ENCODE results near the gene SLC16A8.

Gene SLC16A8

GRCh38 chr22:38129021-38129420, 45.0 kb upstream of the SLC16A8 start:
- Histone ChIP-seq H3K9ac (ENCODE audit: low read depth, low read length) (no peak overlapping the region), H3K4me2 (ENCODE audit: insufficient read depth, low read length) (no peak overlapping the region), H4K20me1 (ENCODE audit: insufficient read depth, low read length) (peaks cover 8% of the 10 kb centered on the region; the same call in 1 of the 2 replicates), H3K36me3 (ENCODE audit: insufficient read depth, low read length) (peaks cover 78% of the 10 kb centered on the region), H3K4me1 (ENCODE audit: insufficient read depth, low read length) (peaks cover 17% of the 10 kb centered on the region), H3K9me3 (ENCODE audit: insufficient read depth, low read length, severe bottlenecking) (no peaks in the 10 kb centered on the region), H3K27me3 (ENCODE audit: insufficient read depth, low read length, poor library complexity) (no peaks in the 10 kb centered on the region), H3K27ac (ENCODE audit: low read length) (no peak overlapping the region), H3K4me3 (ENCODE audit: low read depth in 1 of 2, low read length in 2 of 2) (no peak overlapping the region), H2AFZ (ENCODE audit: low read depth, low read length) (no peak overlapping the region), H3K79me2 (ENCODE audit: insufficient read depth, low read length) (no peaks in the 10 kb centered on the region)
- DNase-seq = no peak
- ATAC-seq (ENCODE audit: insufficient read depth, low read depth) = no peak
- TF ChIP-seq EZH2 (IDR thresholded peaks at IDR 0.05; ENCODE audit: borderline replicate concordance, low read depth, low read length, severe bottlenecking) = no peak
- TF ChIP-seq, protein P1, sequence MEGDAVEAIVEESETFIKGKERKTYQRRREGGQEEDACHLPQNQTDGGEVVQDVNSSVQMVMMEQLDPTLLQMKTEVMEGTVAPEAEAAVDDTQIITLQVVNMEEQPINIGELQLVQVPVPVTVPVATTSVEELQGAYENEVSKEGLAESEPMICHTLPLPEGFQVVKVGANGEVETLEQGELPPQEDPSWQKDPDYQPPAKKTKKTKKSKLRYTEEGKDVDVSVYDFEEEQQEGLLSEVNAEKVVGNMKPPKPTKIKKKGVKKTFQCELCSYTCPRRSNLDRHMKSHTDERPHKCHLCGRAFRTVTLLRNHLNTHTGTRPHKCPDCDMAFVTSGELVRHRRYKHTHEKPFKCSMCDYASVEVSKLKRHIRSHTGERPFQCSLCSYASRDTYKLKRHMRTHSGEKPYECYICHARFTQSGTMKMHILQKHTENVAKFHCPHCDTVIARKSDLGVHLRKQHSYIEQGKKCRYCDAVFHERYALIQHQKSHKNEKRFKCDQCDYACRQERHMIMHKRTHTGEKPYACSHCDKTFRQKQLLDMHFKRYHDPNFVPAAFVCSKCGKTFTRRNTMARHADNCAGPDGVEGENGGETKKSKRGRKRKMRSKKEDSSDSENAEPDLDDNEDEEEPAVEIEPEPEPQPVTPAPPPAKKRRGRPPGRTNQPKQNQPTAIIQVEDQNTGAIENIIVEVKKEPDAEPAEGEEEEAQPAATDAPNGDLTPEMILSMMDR (IDR thresholded peaks at IDR 0.05; ENCODE audit: borderline replicate concordance, extremely low read depth, low read length, poor library complexity, severe bottlenecking) = no peak

GRCh38 chr22:38127869-38128268, 43.9 kb upstream of the SLC16A8 start:
- H3K79me2 ChIP-seq (ENCODE audit: insufficient read depth, low read length) = no peaks in the 10 kb centered on the region
- peaks cover 8% of the 10 kb centered on the region; the same call in 1 of the 2 replicates for H4K20me1 ChIP-seq (ENCODE audit: insufficient read depth, low read length)
- H3K4me3 ChIP-seq (ENCODE audit: low read depth in 1 of 2, low read length in 2 of 2) = no peak overlapping the region
- H3K9ac ChIP-seq (ENCODE audit: low read depth, low read length) = no peak overlapping the region
- TF ChIP-seq, protein P1 (IDR thresholded peaks at IDR 0.05; ENCODE audit: borderline replicate concordance, extremely low read depth, low read length, poor library complexity, severe bottlenecking) = no peak
- DNase-seq (no peak), ATAC-seq (ENCODE audit: insufficient read depth, low read depth) (no peak)
- H2AFZ ChIP-seq (ENCODE audit: low read depth, low read length) = no peak overlapping the region
- H3K27ac ChIP-seq (ENCODE audit: low read length) = no peak overlapping the region
- peaks cover 17% of the 10 kb centered on the region for H3K4me1 ChIP-seq (ENCODE audit: insufficient read depth, low read length)
- no peaks in the 10 kb centered on the region for H3K9me3 ChIP-seq (ENCODE audit: insufficient read depth, low read length, severe bottlenecking)
- no peaks in the 10 kb centered on the region for H3K27me3 ChIP-seq (ENCODE audit: insufficient read depth, low read length, poor library complexity)
- peaks cover 68% of the 10 kb centered on the region for H3K36me3 ChIP-seq (ENCODE audit: insufficient read depth, low read length)
- H3K4me2 ChIP-seq (ENCODE audit: insufficient read depth, low read length) = no peak overlapping the region

- H3K9me3 ChIP-seq (ENCODE audit: insufficient read depth, low read length, severe bottlenecking) = no peaks in the 10 kb centered on the region
- no peak for DNase-seq
- no peak overlapping the region for H3K4me2 ChIP-seq (ENCODE audit: insufficient read depth, low read length)
- H3K9ac ChIP-seq (ENCODE audit: low read depth, low read length) = no peak overlapping the region
- H4K20me1 ChIP-seq (ENCODE audit: insufficient read depth, low read length) = peaks cover 8% of the 10 kb centered on the region; the same call in 1 of the 2 replicates
- ATAC-seq (ENCODE audit: insufficient read depth, low read depth) = no peak
- H3K36me3 ChIP-seq (ENCODE audit: insufficient read depth, low read length) = peaks cover 60% of the 10 kb centered on the region
- H3K4me1 ChIP-seq (ENCODE audit: insufficient read depth, low read length) = peaks cover 17% of the 10 kb centered on the region
- no peaks in the 10 kb centered on the region for H3K79me2 ChIP-seq (ENCODE audit: insufficient read depth, low read length)
- no peak overlapping the region for H2AFZ ChIP-seq (ENCODE audit: low read depth, low read length)
- H3K27ac ChIP-seq (ENCODE audit: low read length) = no peak overlapping the region
- TF ChIP-seq, protein P1 (IDR thresholded peaks at IDR 0.05; ENCODE audit: borderline replicate concordance, extremely low read depth, low read length, poor library complexity, severe bottlenecking) = no peak
- no peak for TF ChIP-seq EZH2 (IDR thresholded peaks at IDR 0.05; ENCODE audit: borderline replicate concordance, low read depth, low read length, severe bottlenecking)
- H3K4me3 ChIP-seq (ENCODE audit: low read depth in 1 of 2, low read length in 2 of 2) = no peak overlapping the region
- H3K27me3 ChIP-seq (ENCODE audit: insufficient read depth, low read length, poor library complexity) = no peaks in the 10 kb centered on the region
These were observed 43.1 kb upstream of the SLC16A8 start for GRCh38 chr22:38126928-38127668.

Data from DND-41 (cell line).